ENCODE results near the gene LKAAEAR1. TPM values are rescaled to one million over a fixed set of nuclear protein-coding genes. Genes with fewer than 3 reads are reported as not detected.
A peak's percentile ranks its signal among the peaks of the same experiment; 100 is the strongest.

The LKAAEAR1 gene
- total RNA-seq, 4 donors from 2014 or later, result not detected

DNA sequence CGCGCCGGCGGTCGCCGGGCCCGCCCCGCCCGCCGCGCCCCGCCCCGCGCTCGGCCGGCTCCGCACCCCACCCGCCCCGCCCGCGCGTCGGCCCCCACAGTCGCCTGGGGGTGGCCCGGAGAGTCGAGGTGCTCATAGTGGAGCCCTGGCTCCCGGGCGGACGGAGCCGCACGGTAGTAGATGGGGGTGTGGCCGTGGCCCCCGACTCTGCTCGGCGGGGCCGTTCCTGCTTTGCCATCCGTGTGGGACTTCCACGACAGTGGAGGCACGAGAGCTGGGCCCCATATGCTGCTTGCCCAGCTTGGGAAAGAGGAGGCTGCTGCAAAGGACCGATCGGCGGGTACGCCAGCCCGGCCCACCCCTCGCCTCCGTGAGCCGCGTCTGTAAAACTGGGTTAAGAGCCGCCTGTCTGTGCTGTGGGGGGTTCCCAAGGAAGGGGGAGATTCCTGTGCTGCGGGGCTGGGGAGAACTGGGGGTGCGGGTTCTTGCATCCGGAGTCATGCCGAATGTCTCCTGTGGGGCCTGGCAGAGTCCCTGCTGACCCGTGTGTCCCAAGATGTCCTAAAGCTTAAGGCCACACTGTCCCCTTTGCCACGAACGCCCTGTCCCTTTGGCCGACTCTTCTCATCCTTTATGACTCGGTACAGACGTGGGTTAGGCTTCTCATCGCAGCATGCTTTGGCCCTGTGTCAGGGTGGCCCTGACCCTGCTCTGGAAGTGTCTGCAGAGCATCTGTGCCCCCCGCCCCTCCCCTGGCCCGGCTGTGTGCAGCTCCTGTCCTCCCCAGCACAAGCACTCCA lies 4.0 kb downstream of the LKAAEAR1 start, which contains the start of gene OPRL1:
Gene OPRL1 (plus strand): TSS at position 70 of the 800 bp plus-strand sequence. CDS start 12,639 bp downstream, outside the sequence.
- no peak for DNase-seq (ENCODE audit: low spot score in 2 of 2)
- Histone ChIP-seq H3K36me3 (peaks cover 4% of the 10 kb centered on the region), H3K9me3 (no peaks in the 10 kb centered on the region), H3K4me3 (peak within 1 kb of the TSS; percentile 81), H3K27me3 (peaks cover 16% of the 10 kb centered on the region), H3K27ac (peak within 1 kb of the TSS; percentile 76), H3K4me1 (peaks cover 59% of the 10 kb centered on the region)
- no peak for TF ChIP-seq POLR2AphosphoS5 (IDR thresholded peaks at IDR 0.05)
- no peak for TF ChIP-seq POLR2A (IDR thresholded peaks at IDR 0.05)
- no peak for TF ChIP-seq EP300 (IDR thresholded peaks at IDR 0.05)
- TF ChIP-seq, protein P1, sequence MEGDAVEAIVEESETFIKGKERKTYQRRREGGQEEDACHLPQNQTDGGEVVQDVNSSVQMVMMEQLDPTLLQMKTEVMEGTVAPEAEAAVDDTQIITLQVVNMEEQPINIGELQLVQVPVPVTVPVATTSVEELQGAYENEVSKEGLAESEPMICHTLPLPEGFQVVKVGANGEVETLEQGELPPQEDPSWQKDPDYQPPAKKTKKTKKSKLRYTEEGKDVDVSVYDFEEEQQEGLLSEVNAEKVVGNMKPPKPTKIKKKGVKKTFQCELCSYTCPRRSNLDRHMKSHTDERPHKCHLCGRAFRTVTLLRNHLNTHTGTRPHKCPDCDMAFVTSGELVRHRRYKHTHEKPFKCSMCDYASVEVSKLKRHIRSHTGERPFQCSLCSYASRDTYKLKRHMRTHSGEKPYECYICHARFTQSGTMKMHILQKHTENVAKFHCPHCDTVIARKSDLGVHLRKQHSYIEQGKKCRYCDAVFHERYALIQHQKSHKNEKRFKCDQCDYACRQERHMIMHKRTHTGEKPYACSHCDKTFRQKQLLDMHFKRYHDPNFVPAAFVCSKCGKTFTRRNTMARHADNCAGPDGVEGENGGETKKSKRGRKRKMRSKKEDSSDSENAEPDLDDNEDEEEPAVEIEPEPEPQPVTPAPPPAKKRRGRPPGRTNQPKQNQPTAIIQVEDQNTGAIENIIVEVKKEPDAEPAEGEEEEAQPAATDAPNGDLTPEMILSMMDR (IDR thresholded peaks at IDR 0.05), result no peak
- 8% methylated on average over 17 of the region's 62 CpGs for WGBS

DNA sequence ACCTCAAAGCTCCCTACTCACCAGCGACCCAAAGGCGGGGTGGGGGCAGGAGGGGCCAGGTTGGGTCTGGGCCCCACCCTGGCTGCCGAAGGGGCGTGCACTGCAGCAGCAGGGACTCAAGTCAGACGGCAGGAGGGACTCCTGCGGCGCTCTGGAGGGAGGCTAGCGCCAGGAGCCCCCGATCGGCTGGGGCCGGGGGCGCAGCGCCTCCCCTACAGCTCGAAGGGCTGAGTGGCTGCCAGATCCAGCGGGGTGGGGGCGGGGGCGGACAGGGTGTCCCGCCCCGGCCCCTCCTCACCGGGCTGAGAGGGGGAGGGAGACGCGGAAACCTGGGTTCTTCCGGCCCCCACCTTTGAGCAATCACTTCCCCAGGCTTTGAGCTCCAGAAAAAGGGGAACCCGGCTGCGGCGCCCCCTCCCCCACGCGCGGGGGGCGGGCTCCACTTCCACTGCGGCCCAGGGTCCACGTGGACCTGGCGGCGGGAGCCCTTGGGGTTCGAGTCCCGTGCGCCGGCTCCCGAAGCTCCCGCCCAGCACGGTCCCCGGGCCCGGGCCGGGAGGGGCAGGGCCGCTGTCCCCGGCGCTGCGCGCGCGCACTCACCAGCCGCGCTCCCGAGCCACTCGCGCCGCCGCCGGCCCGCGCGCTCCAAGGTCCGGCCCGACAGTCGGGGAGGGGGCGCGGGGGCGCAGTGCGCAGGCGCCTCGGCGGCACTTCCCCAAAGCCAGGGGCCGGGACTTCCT lies 4.8 kb downstream of the LKAAEAR1 start, which contains the start of gene RGS19:
Gene RGS19 (minus strand): TSS at position 246 of the 740 bp plus-strand sequence. CDS start 2,632 bp downstream, outside the sequence.
- TF ChIP-seq POLR2AphosphoS5 (IDR thresholded peaks at IDR 0.05) (no peak), POLR2A (IDR thresholded peaks at IDR 0.05) (no peak)
- DNase-seq (ENCODE audit: low spot score in 2 of 2), result peak in 1 of 2 donors; percentile 86
- Histone ChIP-seq H3K27ac (peak within 1 kb of the TSS; percentile 76), H3K36me3 (peaks cover 10% of the 10 kb centered on the region), H3K9me3 (no peaks in the 10 kb centered on the region), H3K4me3 (peak within 1 kb of the TSS; percentile 81), H3K4me1 (peaks cover 59% of the 10 kb centered on the region), H3K27me3 (peaks cover 8% of the 10 kb centered on the region)
- WGBS, result 0% methylated on average over 21 of the region's 73 CpGs

DNA sequence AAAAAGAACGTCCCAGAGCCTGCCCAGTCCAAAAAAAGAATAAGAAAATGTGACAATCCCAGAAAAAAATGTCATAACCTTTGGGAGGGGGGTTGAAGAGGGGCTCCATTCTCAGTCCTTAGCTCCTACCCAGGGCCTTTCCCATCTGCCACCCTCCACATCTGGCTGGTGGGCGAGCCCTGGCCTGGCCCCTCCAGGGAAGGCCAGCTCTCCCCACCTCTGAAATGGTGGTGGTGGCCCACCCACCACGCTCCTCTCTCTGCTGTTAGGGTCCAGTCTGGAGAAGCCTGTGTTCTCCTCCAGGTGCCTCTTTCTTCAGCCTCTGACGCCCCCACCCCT lies 5.3 kb downstream of the LKAAEAR1 start:
- TF ChIP-seq, protein P1 (IDR thresholded peaks at IDR 0.05), result no peak
- TF ChIP-seq POLR2A (IDR thresholded peaks at IDR 0.05), result no peak
- no peak for TF ChIP-seq EP300 (IDR thresholded peaks at IDR 0.05)
- no peak for TF ChIP-seq POLR2AphosphoS5 (IDR thresholded peaks at IDR 0.05)
- 13% methylated on average over 4 of the region's 4 CpGs for WGBS
- DNase-seq (ENCODE audit: low spot score in 2 of 2), result no peak

GRCh38 chr20:64077876-64078551 lies 6.2 kb downstream of the LKAAEAR1 start:
- Histone ChIP-seq H3K36me3 (peaks cover 23% of the 10 kb centered on the region), H3K27ac (no peak overlapping the region), H3K9me3 (no peaks in the 10 kb centered on the region), H3K4me1 (peaks cover 51% of the 10 kb centered on the region), H3K27me3 (no peaks in the 10 kb centered on the region), H3K4me3 (peak overlapping the region; percentile 81)
- TF ChIP-seq POLR2A (IDR thresholded peaks at IDR 0.05) (no peak), EP300 (IDR thresholded peaks at IDR 0.05) (no peak), POLR2AphosphoS5 (IDR thresholded peaks at IDR 0.05) (no peak)
- TF ChIP-seq, protein P1 (IDR thresholded peaks at IDR 0.05), result no peak
- WGBS, result 38% methylated on average over 15 of the region's 15 CpGs
- DNase-seq (ENCODE audit: low spot score in 2 of 2), result no peak

More for the DNA sequence above, 5.3 kb downstream of the LKAAEAR1 start:
- Histone ChIP-seq H3K9me3 (no peaks in the 10 kb centered on the region), H3K27ac (peak overlapping the region; percentile 76), H3K4me1 (peaks cover 59% of the 10 kb centered on the region), H3K27me3 (peaks cover 3% of the 10 kb centered on the region), H3K36me3 (peaks cover 15% of the 10 kb centered on the region), H3K4me3 (peak overlapping the region; percentile 81)

DNA sequence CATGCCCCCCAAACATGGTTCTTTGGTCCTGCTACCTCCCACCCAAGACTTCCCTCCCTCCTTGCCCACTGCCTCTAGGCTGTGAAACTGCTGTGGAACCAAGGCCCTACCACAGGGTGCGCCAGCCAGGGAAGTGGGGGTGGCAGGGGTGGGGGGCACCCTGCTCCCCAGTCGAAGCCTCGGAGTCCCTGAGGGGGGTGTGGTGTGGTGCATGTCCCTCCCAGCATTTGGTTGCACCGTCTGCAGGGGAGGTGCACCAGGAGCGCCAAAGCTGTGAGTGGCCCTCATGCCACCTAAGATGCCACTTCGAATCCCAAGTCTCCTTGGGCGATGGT lies 6.7 kb downstream of the LKAAEAR1 start:
- no peaks in the 10 kb centered on the region for H3K9me3 ChIP-seq
- WGBS, result 77% methylated on average over 3 of the region's 7 CpGs
- H3K27me3 ChIP-seq, result no peaks in the 10 kb centered on the region
- peaks cover 47% of the 10 kb centered on the region for H3K4me1 ChIP-seq
- H3K4me3 ChIP-seq, result peak overlapping the region; percentile 81
- peaks cover 23% of the 10 kb centered on the region for H3K36me3 ChIP-seq
- H3K27ac ChIP-seq, result no peak overlapping the region
- TF ChIP-seq EP300 (IDR thresholded peaks at IDR 0.05) (no peak), POLR2A (IDR thresholded peaks at IDR 0.05) (no peak), POLR2AphosphoS5 (IDR thresholded peaks at IDR 0.05) (no peak)
- TF ChIP-seq, protein P1 (IDR thresholded peaks at IDR 0.05), result no peak
- no peak for DNase-seq (ENCODE audit: low spot score in 2 of 2)
